HT1080 (cell line): ENCODE data around the gene TCF7. TPM values are rescaled to one million over a fixed set of nuclear protein-coding genes. Genes with fewer than 3 reads are reported as not detected.
A peak's percentile ranks its signal among the peaks of the same experiment; 100 is the strongest.
"Not testable (repeated sequence)": the region's sequence is repeated elsewhere in the genome, so short reads cannot be mapped to it uniquely, and the experiment has no call there.

Source experiments
- DNase-seq: peaks from one replicate; pipeline ENCODE4 v3.0.0-alpha.2; 2015; ENCODE audit warnings: low read depth
- total RNA-seq: library from RNA; depleted of rRNA; stranded (reverse); fragments of >200 nt; shearing (Covaris generic); gene quantifications from 2 replicates; pipeline ENCODE4 v1.2.3, GENCODE V29; 2014

Gene TCF7
- total RNA-seq, 1 experiment from 2014 or later = not detected

GRCh38 chr5:134143431-134143830 lies 28.9 kb downstream of the TCF7 start:
- no peak for DNase-seq

- DNase-seq = no peak
Observed at GRCh38 chr5:134143944-134144941, 29.8 kb downstream of the TCF7 start.

- no peak for DNase-seq
Observed at GRCh38 chr5:134145041-134145757, 30.7 kb downstream of the TCF7 start.

- DNase-seq = peak; percentile 62
Observed at GRCh38 chr5:134145779-134146581, 31.5 kb downstream of the TCF7 start.

- no peak for DNase-seq
Observed at GRCh38 chr5:134146651-134147518, 32.4 kb downstream of the TCF7 start.

- no peak for DNase-seq
Observed at GRCh38 chr5:134148316-134148715, 33.8 kb downstream of the TCF7 start.

GRCh38 chr5:134148986-134149539 lies 34.6 kb downstream of the TCF7 start:
- no peak for DNase-seq

GRCh38 chr5:134149571-134150303 lies 35.3 kb downstream of the TCF7 start:
- DNase-seq = peak; percentile 72

- no peak for DNase-seq
Observed at GRCh38 chr5:134151723-134152122, 37.2 kb downstream of the TCF7 start.

- DNase-seq = not testable (repeated sequence)
Observed at GRCh38 chr5:134152173-134152832, 37.8 kb downstream of the TCF7 start.

- DNase-seq = no peak
Observed at GRCh38 chr5:134153241-134153640, 38.8 kb downstream of the TCF7 start.

- no peak for DNase-seq
Observed at GRCh38 chr5:134153657-134154056, 39.2 kb downstream of the TCF7 start.

GRCh38 chr5:134161513-134162395 lies 47.3 kb downstream of the TCF7 start:
- no peak for DNase-seq

- DNase-seq = no peak
Observed at GRCh38 chr5:134162592-134162991, 48.1 kb downstream of the TCF7 start.

GRCh38 chr5:134171972-134172371 lies 57.5 kb downstream of the TCF7 start:
- no peak for DNase-seq

GRCh38 chr5:134174841-134175839 lies 60.7 kb downstream of the TCF7 start:
- DNase-seq = peak; percentile 47
